Right hindlimb (tissue), 1 donor: ENCODE measurements around the gene CREBZF.
"Not testable (repeated sequence)": the region's sequence is repeated elsewhere in the genome, so short reads cannot be mapped to it uniquely, and the experiment has no call there.

Source experiments
- DNase-seq: peaks from one replicate; pipeline ENCODE4 v3.0.0-alpha.2; 2018

CREBZF gene

GRCh38 chr11:85670949-85671663 is 6.2 kb upstream of the CREBZF start:
- not testable (repeated sequence) for DNase-seq

GRCh38 chr11:85668157-85668556 is 3.2 kb upstream of the CREBZF start:
- DNase-seq = no peak

GRCh38 chr11:85666687-85667086 is 1.8 kb upstream of the CREBZF start:
- DNase-seq = no peak

- no peak for DNase-seq
Observed at GRCh38 chr11:85665733-85666132, 804 bp upstream of the CREBZF start.

- DNase-seq = peak; percentile 84
Observed at GRCh38 chr11:85663753-85664614, 945 bp downstream of the CREBZF start.

- DNase-seq = no peak
Observed at GRCh38 chr11:85663080-85663752, 1.7 kb downstream of the CREBZF start.

GRCh38 chr11:85661972-85662664 is 2.8 kb downstream of the CREBZF start:
- no peak for DNase-seq

- DNase-seq = no peak
Observed at GRCh38 chr11:85658180-85658579, 6.7 kb downstream of the CREBZF start.

GRCh38 chr11:85656777-85657176 is 8.2 kb downstream of the CREBZF start:
- DNase-seq = no peak

GRCh38 chr11:85654343-85654742 is 10.6 kb downstream of the CREBZF start:
- DNase-seq = not testable (repeated sequence)

- no peak for DNase-seq
Observed at GRCh38 chr11:85652786-85653447, 12.0 kb downstream of the CREBZF start.

- no peak for DNase-seq
Observed at GRCh38 chr11:85651118-85651517, 13.8 kb downstream of the CREBZF start.

- peak; percentile 94 for DNase-seq
Observed at GRCh38 chr11:85647604-85648299, 17.2 kb downstream of the CREBZF start, which contains the start of gene TMEM126A. TSS of gene TMEM126A (plus strand) at chr11:85647967. CDS start at chr11:85650256, 2,289 bp downstream.

- no peak for DNase-seq
Observed at GRCh38 chr11:85647078-85647477, 17.9 kb downstream of the CREBZF start.

- peak; percentile 27 for DNase-seq
Observed at GRCh38 chr11:85643191-85643614, 21.7 kb downstream of the CREBZF start.

GRCh38 chr11:85634747-85635146 is 30.2 kb downstream of the CREBZF start:
- no peak for DNase-seq

- no peak for DNase-seq
Observed at GRCh38 chr11:85628771-85629341, 36.1 kb downstream of the CREBZF start.

- peak; percentile 98 for DNase-seq
Observed at GRCh38 chr11:85627998-85628770, 36.7 kb downstream of the CREBZF start, which contains the start of gene TMEM126B. TSS of gene TMEM126B (plus strand) at chr11:85628593. CDS start at chr11:85628608, 15 bp downstream.

GRCh38 chr11:85627332-85627997 is 37.5 kb downstream of the CREBZF start, which contains the start of gene DLG2:
TSS of gene DLG2 (minus strand) at chr11:85627344.
- peak; percentile 38 for DNase-seq
